Adipocyte (in vitro differentiated cells): ENCODE results near the gene ONECUT3.

ENCODE experiments used
- DNase-seq: peaks from one replicate; pipeline ENCODE4 v3.0.0-alpha.2; 2015; ENCODE audit warnings: low read depth
- H3K27me3 ChIP-seq: replicated peaks from 2 replicates; pipeline ENCODE4 v1.7.0; 2013; ENCODE audit warnings: mild to moderate bottlenecking, low read length, moderate library complexity; ENCODE audit not compliant: control insufficient read depth, insufficient read depth
- H3K36me3 ChIP-seq: 2 replicates; pipeline ENCODE4 v1.7.0; 2013; ENCODE audit warnings: low read length, mild to moderate bottlenecking, moderate library complexity; ENCODE audit not compliant: control insufficient read depth, insufficient read depth, severe bottlenecking
- H3K4me1 ChIP-seq: 2 replicates; pipeline ENCODE4 v1.7.0; 2013; ENCODE audit warnings: mild to moderate bottlenecking, low read length, moderate library complexity; ENCODE audit not compliant: control insufficient read depth, insufficient read depth
- H3K4me3 ChIP-seq: 2 replicates; pipeline ENCODE4 v1.7.0; 2013; ENCODE audit warnings: mild to moderate bottlenecking, low read length, moderate library complexity
- H3K9ac ChIP-seq: 2 replicates; pipeline ENCODE4 v1.7.0; 2013; ENCODE audit warnings: mild to moderate bottlenecking, low read length, moderate library complexity
- H3K9me3 ChIP-seq: 2 replicates; pipeline ENCODE4 v1.7.0; 2013; ENCODE audit warnings: mild to moderate bottlenecking, low read length, moderate library complexity; ENCODE audit not compliant: control insufficient read depth

The ONECUT3 gene

DNA sequence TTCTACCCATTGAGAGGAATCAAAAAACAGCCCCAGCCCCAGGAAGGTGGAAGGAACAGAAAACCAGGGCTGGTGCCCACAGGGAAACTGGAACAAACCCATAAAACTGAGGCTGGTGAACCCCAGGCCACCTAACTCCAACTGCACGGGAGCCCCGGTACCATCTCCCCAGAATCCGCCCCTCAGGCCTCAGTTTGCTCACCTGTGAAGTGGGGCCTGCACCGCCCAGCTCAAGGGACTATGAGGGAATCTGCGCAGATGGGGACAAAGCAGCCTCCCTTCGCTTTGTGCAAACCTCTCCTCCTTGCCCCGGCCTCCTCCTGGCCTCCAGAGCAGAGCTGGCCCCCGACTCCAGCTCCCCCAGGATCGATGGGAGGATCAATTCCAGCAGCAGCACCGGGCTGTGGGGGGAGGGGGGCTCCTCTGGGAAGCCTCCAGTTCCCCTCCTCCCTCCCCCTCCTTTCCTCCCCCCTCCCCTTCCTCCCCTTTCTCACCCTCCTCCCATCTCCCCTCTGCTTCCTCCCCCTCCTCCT is 9.1 kb upstream of the ONECUT3 start:
- Histone ChIP-seq H3K4me3 (no peak overlapping the region), H3K27me3 (peaks cover 44% of the 10 kb centered on the region), H3K9me3 (peaks cover 9% of the 10 kb centered on the region), H3K4me1 (no peaks in the 10 kb centered on the region), H3K36me3 (no peaks in the 10 kb centered on the region), H3K9ac (no peak overlapping the region)
- DNase-seq, result no peak

- no peak overlapping the region for H3K4me3 ChIP-seq
- H3K9me3 ChIP-seq, result peaks cover 6% of the 10 kb centered on the region
- no peaks in the 10 kb centered on the region for H3K36me3 ChIP-seq
- H3K9ac ChIP-seq, result no peak overlapping the region
- H3K4me1 ChIP-seq, result no peaks in the 10 kb centered on the region
- no peak for DNase-seq
- peaks cover 43% of the 10 kb centered on the region for H3K27me3 ChIP-seq
These were observed 8.3 kb upstream of the ONECUT3 start for GRCh38 chr19:1744822-1745563.

GRCh38 chr19:1745589-1746031 is 7.7 kb upstream of the ONECUT3 start:
- no peaks in the 10 kb centered on the region for H3K4me1 ChIP-seq
- H3K4me3 ChIP-seq, result no peak overlapping the region
- no peak for DNase-seq
- H3K27me3 ChIP-seq, result peaks cover 44% of the 10 kb centered on the region
- no peak overlapping the region for H3K9ac ChIP-seq
- H3K9me3 ChIP-seq, result no peaks in the 10 kb centered on the region
- H3K36me3 ChIP-seq, result no peaks in the 10 kb centered on the region

DNA sequence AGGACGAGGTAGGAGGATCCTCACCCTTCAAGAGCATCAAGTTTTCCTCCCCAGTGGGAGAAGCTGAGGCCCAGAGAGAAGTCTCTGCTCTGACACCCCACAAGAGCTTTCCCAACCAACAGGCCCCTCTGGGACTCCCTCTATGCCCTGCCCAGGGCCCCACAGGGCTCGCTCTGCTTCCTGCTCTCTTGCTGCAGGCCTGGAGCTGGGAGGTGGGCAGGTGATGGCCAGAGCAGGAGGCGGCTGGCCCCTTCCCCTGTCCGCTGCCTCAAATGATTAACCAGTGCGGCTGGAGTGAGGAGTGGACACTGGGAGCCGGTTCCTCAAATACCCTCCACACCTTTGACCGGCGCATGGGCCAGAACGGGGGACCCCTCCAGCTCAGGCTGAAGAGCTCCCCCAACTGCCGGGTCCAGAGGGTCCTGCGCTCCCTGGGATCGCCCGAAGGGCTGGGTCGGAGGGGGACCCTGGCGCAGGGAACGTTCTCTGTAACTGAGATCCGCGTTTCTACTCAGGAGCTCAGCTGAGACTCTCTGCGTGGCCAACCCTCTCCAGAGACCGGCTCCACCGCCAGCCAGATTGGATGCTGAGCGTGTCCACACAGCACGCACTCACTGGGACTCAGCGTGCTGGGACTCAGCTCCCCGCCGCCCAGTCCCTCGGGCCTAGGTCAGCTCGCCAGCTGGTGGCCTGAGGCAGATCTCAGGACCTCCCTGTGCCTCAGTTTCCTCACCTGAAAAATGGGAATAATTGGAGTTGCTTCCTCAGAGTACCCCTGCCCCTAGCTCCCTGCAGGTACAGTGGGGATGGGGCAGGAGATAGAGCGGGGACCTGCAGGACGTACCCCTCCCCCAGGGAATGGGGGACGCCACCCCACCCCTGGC is 6.7 kb upstream of the ONECUT3 start:
- DNase-seq, result no peak
- Histone ChIP-seq H3K4me3 (no peak overlapping the region), H3K36me3 (no peaks in the 10 kb centered on the region), H3K9me3 (no peaks in the 10 kb centered on the region), H3K9ac (no peak overlapping the region), H3K27me3 (peaks cover 54% of the 10 kb centered on the region), H3K4me1 (no peaks in the 10 kb centered on the region)

DNA sequence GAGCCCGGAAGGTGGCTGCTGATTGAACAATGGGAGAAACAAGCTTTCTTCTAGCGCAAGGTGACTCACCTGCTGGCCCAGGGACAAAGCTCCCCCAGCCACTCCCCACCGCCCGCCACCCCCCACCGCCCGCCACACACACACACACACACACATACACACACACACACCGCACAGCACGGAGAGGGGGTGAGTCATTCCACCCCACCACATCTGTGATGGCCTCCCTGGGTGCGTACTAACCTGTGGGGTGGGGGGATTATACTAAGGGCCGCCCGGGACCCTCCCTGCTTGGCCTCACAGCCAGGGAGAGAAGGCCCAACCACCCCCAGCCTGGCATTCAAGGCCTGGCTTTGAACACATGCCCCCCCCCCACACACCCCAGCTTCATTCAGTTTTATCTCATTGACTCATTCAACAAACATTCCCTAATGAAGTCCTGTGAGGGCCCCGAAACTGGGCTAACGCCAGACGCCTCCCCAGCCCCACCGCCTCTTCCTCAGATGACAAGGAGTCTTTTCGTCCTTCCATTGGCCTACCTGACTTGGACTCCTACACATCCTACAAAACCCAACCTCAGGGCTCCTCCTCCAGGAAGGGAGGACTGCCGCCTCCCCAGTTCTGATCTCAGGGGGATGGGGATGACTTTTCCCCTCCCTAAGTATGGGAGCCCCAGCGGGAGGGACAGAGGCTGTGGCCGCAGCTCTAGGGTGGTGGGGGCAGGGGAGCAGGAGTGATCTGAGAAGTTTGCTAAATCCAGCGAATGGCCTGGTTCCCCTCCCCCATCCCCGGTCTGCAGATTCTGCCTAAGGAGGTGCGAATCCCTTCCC is 5.8 kb upstream of the ONECUT3 start:
- Histone ChIP-seq H3K4me3 (no peak overlapping the region), H3K9ac (no peak overlapping the region), H3K9me3 (no peaks in the 10 kb centered on the region), H3K36me3 (no peaks in the 10 kb centered on the region), H3K4me1 (no peaks in the 10 kb centered on the region), H3K27me3 (peaks cover 58% of the 10 kb centered on the region)
- DNase-seq, result no peak

GRCh38 chr19:1748115-1748872 is 5.0 kb upstream of the ONECUT3 start:
- no peaks in the 10 kb centered on the region for H3K9me3 ChIP-seq
- DNase-seq, result no peak
- no peaks in the 10 kb centered on the region for H3K36me3 ChIP-seq
- H3K4me1 ChIP-seq, result no peaks in the 10 kb centered on the region
- peaks cover 55% of the 10 kb centered on the region for H3K27me3 ChIP-seq
- H3K9ac ChIP-seq, result no peak overlapping the region
- no peak overlapping the region for H3K4me3 ChIP-seq

GRCh38 chr19:1748873-1749341 is 4.4 kb upstream of the ONECUT3 start:
- Histone ChIP-seq H3K9me3 (no peaks in the 10 kb centered on the region), H3K27me3 (peaks cover 55% of the 10 kb centered on the region), H3K4me1 (no peaks in the 10 kb centered on the region), H3K4me3 (no peak overlapping the region), H3K9ac (no peak overlapping the region), H3K36me3 (no peaks in the 10 kb centered on the region)
- DNase-seq, result no peak

DNA sequence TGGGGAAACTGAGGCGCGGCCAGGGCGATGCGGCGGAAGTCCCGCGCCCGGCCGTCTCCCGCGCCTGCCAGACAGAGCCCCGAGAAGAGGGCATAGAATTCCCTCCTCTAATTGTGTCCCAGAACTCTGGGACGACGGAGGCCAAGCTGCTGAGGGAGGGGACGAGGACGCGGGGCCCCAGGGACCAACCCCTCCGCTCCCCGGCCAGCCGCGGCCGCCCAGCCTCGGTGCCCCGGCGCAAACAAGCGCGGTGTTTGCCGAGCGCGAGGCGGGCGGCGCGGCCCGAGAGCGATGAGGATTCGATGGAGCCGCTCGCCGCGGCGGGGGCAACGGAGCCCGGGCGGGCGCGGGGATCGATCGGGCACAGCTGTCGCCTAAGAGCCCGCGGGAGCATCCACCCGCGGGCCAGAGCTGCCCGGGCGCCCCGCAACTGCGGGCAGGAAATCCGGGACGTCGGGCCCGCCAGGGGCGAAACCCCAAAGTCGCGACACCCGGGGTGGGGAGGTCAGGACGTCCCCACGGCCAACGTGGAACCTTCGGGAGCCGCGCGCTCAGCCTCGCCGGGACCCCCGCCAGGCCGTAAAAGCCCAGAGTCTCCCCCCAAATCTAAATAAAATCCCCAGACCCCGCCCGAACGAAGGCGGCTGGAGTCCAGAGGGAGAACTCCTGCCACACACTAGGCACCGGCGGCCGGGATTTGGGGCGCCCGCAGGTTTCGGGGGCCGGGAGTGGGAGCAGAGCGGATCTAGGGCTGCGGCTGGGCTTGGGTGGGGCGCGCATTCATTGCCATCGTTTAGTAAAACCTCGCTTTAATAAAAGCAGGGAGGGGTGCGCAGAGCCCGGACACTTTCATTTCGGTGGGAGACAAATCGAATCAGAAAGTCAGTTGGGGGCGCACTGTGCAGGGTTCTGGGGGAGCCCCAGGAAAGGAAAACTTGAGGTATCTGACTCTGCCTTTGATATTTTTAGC is 3.6 kb upstream of the ONECUT3 start:
- Histone ChIP-seq H3K9me3 (no peaks in the 10 kb centered on the region), H3K4me3 (no peak overlapping the region), H3K36me3 (no peaks in the 10 kb centered on the region), H3K9ac (no peak overlapping the region), H3K4me1 (no peaks in the 10 kb centered on the region), H3K27me3 (peaks cover 50% of the 10 kb centered on the region)
- no peak for DNase-seq

GRCh38 chr19:1750343-1751021 is 2.8 kb upstream of the ONECUT3 start:
- Histone ChIP-seq H3K36me3 (no peaks in the 10 kb centered on the region), H3K9ac (no peak overlapping the region), H3K9me3 (no peaks in the 10 kb centered on the region), H3K4me1 (no peaks in the 10 kb centered on the region), H3K4me3 (no peak overlapping the region), H3K27me3 (peaks cover 42% of the 10 kb centered on the region)
- no peak for DNase-seq
